GM19438 (cell line): Measurements from ENCODE around the gene FRMPD4.

Experiments
- ATAC-seq: cut with Tn5 transposase; IDR thresholded peaks from one replicate; pipeline ENCODE4 v1.9.1; 2021; ENCODE audit warnings: low read depth; ENCODE audit not compliant: unreplicated experiment

FRMPD4 gene

GRCh38 chrX:12421918-12422317 is 283.6 kb downstream of the FRMPD4 start:
- ATAC-seq, result no peak

GRCh38 chrX:12423346-12423745 is 285.1 kb downstream of the FRMPD4 start:
- no peak for ATAC-seq

- ATAC-seq, result no peak
These were observed 287.2 kb downstream of the FRMPD4 start for GRCh38 chrX:12425496-12425895.

GRCh38 chrX:12426420-12426819 is 288.1 kb downstream of the FRMPD4 start:
- ATAC-seq, result no peak

GRCh38 chrX:12434493-12434892 is 296.2 kb downstream of the FRMPD4 start:
- no peak for ATAC-seq

GRCh38 chrX:12439416-12439815 is 301.1 kb downstream of the FRMPD4 start:
- no peak for ATAC-seq

GRCh38 chrX:12440246-12440645 is 302.0 kb downstream of the FRMPD4 start:
- no peak for ATAC-seq

- ATAC-seq, result no peak
These were observed 303.3 kb downstream of the FRMPD4 start for GRCh38 chrX:12441381-12442128.

GRCh38 chrX:12443534-12444098 is 305.3 kb downstream of the FRMPD4 start:
- ATAC-seq, result peak; percentile 85

GRCh38 chrX:12446342-12447075 is 308.2 kb downstream of the FRMPD4 start:
- no peak for ATAC-seq

- ATAC-seq, result no peak
These were observed 309.3 kb downstream of the FRMPD4 start for GRCh38 chrX:12447448-12448064.

GRCh38 chrX:12452268-12452667 is 314.0 kb downstream of the FRMPD4 start:
- ATAC-seq, result no peak

- ATAC-seq, result no peak
These were observed 322.7 kb downstream of the FRMPD4 start for GRCh38 chrX:12460929-12461328.

GRCh38 chrX:12463052-12463451 is 324.8 kb downstream of the FRMPD4 start:
- ATAC-seq, result no peak

GRCh38 chrX:12463873-12464272 is 325.6 kb downstream of the FRMPD4 start:
- no peak for ATAC-seq

GRCh38 chrX:12467321-12467720 is 329.0 kb downstream of the FRMPD4 start:
- ATAC-seq, result no peak

GRCh38 chrX:12469296-12469695 is 331.0 kb downstream of the FRMPD4 start:
- ATAC-seq, result no peak

GRCh38 chrX:12471061-12471460 is 332.8 kb downstream of the FRMPD4 start:
- no peak for ATAC-seq

- ATAC-seq, result no peak
These were observed 342.7 kb downstream of the FRMPD4 start for GRCh38 chrX:12480956-12481355.

- no peak for ATAC-seq
These were observed 349.9 kb downstream of the FRMPD4 start for GRCh38 chrX:12488220-12488619.

GRCh38 chrX:12488771-12489170 is 350.5 kb downstream of the FRMPD4 start:
- ATAC-seq, result no peak
